22Rv1 (cell line): ENCODE data around the gene STON2.

Experiments used
- ZFX ChIP-seq: fragments of 450-650 bp; IDR thresholded peaks from 2 replicates; pipeline ENCODE4 v1.6.1; 2017; ENCODE audit warnings: antibody characterized with exemption, borderline replicate concordance
- TF ChIP-seq, protein P1 (sequence below): fragments of 450-650 bp; IDR thresholded peaks from 2 replicates; pipeline ENCODE4 v1.5.1; 2017; ENCODE audit warnings: mild to moderate bottlenecking

DNA sequence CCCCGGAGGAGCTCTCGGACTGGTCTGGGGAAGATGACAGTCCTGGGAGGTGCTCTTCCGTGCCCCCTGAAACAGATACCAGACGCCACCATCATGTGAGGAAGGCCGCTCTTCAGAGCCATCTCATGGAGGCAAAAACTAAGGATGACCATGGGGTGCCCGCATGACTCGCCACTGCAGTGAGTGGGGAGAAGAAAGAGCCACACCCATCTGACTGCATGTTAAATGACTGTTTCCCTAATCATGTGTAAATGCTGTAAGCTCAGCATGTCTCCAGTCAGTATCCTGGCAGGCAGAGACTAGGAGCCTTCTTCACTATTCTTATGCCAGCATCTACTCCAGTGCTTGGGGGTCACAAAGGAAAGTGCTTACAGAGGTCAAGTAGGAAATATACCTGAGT, 4.0 kb downstream of the STON2 start:
- TF ChIP-seq, protein P1, sequence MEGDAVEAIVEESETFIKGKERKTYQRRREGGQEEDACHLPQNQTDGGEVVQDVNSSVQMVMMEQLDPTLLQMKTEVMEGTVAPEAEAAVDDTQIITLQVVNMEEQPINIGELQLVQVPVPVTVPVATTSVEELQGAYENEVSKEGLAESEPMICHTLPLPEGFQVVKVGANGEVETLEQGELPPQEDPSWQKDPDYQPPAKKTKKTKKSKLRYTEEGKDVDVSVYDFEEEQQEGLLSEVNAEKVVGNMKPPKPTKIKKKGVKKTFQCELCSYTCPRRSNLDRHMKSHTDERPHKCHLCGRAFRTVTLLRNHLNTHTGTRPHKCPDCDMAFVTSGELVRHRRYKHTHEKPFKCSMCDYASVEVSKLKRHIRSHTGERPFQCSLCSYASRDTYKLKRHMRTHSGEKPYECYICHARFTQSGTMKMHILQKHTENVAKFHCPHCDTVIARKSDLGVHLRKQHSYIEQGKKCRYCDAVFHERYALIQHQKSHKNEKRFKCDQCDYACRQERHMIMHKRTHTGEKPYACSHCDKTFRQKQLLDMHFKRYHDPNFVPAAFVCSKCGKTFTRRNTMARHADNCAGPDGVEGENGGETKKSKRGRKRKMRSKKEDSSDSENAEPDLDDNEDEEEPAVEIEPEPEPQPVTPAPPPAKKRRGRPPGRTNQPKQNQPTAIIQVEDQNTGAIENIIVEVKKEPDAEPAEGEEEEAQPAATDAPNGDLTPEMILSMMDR = no peak
- TF ChIP-seq ZFX = no peak
